ENCODE data around the gene INPP5A.

Gene INPP5A

DNA sequence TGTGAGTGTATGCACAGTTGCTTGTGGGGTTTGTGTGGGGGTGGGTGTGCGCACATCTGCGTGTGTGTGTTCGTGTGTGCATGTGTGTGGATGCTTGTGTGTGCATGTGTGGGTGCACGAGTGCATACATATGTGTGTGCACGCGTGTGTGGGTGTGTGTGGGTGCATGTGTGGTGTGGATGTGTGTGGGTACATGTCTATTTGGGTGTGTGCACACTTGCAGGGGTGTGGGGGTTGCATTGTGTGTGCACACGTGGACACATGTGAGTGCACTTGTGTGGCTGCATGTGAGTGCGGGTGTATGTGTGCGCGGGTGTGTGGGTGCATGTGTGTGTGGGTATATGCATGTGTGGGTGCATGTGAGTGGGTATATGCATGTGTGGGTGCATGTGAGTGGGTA, 174.7 kb downstream of the INPP5A start:
- no peak for DNase-seq

DNA sequence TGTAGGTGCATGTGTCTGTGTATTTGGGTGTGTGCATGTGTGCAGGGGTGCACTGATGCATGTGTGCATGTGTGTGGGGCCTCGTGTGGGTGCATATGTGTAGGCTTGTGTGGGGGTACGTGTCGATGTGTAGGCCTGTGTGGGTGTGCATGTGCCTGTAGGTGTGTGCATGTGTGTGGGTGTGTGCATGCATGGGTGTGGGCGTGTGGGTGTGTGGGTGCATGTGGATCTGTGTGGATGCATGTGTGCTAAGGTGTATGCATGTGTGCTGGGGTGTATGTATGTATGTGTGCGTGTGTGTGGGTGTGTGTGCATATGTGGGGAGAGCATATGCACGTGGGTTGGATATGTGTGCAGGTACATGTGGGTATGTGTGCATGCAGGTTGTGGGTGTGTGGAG, 175.2 kb downstream of the INPP5A start:
- DNase-seq = no peak

DNA sequence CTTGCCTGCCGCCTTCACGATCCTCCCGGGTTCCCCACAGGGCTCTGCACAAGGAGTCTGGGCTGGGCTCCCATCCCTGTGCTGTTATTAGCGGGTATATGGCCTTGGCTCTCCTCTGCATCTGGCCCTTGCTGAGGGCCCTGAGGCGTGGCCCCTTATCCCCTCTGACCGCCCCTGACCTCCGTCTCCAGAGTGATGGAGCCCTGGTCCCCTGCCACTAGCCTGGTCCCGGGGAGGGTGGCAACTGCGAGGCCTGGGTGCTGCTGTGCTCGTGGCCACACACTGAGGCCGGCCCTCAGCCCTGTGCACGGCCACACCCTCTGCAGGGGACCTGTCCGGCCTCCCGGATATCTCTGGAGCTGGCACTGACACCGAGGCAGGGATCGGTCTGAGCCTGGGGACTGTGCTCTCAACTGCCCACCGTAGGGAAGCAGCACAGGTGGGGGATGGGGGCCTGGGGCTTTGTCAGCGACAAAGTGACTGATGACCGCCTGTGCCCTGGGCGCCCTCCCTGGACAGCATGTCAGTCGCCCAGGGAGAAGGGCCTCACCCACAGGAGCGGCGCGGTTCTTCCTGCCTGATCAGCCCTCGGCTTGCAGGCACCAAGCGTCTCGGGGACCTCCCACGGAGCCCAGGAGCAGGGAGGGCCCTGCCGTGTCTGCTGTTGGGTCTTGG, 176.0 kb downstream of the INPP5A start:
- DNase-seq = no peak

DNA sequence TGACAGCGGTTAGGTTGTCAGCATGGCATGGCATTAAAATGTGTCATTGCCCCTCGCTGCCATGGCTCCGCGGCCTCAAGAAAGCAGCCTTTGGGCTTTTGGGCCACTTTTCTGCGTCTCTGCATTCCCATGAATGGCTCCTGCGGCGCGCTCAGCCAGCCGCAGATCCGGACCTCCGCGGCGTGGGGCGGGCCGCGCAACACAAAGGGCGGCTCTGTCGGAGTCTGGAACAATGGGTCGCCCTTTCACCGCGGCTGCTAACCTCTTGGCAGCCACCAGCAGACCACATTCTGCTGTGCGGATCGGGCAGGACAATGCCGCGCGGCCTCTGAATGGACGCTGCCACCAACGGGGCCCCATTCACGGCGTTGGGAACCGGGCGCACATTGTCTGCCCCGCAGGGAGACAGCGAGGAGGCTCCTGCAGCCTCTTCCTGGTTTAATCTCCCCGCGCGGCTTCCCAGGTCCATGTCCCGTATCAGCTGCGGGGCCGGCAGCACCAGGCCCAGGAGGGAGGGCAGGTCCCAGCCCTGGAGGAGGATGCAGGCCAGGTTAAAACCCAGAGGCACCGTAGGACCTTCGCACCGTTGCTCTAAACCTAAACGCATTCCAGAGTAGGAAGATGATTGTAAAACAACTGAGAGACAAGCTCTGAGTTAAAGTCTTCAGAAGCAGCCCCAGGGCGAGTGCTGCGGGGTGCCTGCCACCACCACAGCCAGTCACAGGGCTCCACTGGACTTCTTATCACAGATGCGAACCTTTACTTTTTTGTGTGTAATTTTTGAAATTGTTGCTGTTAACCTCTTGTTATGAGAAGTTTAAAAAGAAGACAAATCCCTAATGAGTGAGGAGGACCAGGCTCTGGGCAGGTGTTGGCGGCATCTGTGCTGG, 176.8 kb downstream of the INPP5A start:
- no peak for DNase-seq

DNA sequence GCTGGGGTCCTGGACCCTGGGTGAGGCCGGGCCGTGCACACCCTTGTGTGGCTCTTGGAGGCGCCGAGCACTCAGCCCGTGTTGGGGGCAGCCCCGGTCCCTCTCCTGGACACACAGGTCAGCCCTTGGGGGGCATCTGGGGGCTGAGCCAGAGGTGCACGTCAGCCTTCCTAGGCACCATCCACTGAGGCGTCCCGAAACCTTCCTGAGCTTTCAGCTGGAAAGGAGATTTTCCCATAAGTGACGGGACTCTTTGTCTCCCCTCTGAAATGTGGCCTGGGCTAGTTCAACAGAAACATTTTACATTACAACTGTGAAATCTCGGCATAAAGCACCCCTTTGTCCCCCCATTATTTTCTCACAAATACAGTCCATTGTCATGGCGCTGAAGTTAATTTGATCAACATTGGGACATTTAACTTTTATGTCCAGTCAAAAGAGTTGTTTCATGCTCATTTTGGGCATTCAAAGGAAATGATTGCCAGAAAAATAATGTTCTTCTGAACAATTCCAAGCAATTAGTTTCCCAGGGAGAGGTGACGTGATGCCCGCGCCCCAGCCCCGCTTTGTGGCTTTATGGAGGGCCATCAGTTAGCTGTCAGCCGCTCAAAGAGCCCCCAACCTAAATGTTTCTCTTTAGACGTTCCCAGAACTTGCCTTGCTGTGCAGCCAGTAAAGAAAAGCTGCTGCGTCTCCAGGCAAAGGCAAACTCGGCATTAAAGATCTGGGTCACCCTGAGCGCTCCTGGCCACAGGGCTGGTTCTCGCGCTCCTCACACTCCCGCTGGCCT, 177.6 kb downstream of the INPP5A start:
- no peak for DNase-seq

DNA sequence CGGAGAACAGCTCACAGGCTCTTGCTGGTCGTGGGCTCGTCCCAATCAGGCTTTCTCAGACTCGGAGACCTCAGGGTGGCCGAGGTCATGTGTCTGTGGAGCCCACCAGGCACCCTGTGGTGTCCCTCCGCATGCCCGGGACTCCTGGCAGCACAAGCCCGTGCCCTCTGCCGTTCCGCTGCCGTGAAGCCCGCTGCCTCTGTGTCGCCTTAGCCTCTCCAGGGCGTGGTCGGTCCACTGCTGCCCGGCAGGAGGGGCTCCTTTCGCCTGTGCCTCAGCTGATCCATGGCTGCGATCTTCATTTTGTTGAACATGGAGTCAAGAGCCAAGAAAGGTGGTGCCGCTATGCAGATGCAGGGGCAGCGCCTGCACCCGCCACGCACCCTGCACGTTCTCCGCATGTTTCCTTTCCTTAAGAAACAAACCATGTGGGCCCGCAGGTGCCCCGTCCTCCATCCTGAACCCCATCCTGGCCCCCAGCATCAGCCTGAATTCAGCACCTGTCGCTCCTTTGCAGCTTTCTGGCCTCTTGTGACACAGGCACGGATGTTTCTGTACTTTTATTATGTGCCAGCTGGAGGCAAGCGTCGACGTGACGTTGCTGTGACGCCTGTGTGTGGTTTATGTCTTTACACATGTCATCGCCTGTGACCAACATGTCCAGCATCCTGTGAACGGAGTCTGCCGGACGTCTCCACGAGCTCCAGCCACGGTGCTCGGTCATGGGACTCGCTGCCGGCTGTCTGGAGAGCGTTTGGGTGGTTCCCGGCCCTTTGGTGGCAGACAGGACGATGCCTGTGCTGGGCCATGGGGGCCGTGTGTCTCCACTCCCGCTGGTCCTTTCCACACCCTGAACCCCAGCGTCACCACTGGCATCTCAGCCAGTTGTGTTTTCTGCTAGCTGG, 178.4 kb downstream of the INPP5A start:
- DNase-seq = no peak

DNA sequence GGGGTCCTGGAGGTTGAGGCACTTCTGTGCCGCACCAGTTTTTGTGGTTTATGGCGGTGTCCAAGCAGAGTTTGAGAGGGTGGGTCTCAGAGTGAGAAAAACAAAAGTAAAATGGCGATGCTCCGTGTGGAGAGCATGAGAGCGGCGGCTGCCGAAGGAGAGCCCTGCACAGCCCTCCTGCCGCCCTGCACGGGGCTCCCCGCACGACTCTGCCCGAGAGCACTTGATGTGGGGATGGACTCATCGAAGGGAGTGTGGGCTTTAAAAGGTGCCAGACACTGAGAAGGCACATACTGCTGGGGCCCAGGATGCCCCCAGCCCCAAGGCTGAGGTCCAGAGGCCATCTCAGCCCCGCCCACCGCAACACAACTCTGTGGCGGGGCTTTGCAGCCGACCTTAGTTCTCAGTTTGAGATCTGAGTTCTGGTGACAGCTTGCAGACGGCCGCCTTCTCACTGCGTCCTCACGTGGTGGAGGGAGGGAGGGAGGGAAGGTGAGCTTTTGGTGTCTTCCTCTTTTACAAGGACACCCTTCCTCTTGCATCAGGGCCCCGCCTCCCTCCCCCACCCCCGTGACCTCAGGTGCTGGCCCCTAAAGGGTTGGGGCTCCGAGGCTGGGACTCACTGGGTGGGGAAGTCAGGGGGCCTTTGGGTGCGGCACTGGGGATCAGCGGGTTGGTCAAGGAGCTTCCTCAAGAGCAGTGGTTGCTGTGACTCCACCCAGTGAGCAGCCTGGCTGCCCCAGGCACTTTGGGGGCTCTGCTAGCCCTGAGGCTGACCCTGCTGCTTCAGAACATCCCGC, 179.3 kb downstream of the INPP5A start:
- DNase-seq = no peak

DNA sequence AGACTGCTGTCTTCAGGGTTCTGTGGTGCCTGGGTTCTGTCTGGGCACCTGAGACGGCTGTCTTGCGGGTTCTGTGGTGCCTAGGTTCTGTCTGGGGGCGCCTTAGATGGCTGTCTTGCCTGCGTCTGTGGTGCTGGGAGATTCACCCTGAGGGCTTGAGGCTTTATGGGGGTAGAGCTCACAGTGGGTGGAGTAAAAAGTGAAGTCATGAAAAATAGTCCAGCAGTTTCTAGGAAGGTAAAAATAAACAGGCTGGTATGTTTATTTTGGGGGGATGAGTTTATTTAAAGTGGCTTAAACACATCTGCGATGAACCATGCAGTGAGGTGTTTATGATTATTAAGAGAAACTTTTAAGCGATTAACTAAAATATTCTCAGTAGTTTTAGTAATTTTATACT, 184.1 kb downstream of the INPP5A start:
- no peak for DNase-seq

DNA sequence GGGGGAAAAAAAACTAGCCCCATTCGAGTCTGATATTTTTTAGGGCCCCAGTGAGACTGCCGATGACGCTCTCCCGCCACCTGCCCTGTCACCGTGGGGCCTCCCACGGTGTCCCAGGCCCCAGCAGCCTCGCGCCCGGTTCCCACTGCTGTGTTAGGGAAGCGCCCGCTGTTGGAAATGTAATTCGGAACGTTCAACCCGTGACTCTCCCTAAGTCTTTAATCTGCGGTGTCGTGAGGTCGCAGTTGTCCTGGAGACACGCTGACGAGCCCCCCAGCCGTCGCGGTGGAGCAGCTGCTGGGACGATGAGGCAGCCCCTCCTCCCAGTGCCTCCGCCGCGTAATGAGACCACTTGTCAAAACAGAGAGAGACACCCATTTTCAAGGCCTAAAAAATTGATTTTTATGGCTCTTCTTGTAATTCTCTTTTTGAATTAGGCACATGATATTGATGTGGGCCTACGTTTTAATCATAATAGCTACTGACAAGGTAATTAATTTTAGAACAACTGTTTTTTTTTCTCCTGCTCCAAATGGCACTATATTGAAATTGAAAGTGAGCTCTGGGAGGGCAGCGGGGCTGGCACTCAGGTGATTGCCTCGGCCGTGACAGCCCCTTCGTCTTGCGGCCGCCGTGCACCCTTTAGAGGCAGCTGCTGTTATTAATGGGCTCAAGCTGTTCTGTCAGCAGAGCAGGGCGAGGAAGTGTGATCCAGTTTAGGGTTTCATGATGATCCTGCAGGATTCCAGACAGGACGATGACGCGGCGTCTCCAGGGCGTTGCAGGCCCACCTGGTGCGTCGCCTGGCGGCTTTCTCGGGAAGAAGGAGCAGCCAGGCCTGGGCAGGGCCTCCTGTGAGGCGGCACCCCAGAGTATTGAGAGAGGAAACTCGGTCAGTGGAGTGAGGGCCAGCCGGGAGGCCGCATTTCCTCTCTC, 185.1 kb downstream of the INPP5A start:
- peak; percentile 25 for DNase-seq

DNA sequence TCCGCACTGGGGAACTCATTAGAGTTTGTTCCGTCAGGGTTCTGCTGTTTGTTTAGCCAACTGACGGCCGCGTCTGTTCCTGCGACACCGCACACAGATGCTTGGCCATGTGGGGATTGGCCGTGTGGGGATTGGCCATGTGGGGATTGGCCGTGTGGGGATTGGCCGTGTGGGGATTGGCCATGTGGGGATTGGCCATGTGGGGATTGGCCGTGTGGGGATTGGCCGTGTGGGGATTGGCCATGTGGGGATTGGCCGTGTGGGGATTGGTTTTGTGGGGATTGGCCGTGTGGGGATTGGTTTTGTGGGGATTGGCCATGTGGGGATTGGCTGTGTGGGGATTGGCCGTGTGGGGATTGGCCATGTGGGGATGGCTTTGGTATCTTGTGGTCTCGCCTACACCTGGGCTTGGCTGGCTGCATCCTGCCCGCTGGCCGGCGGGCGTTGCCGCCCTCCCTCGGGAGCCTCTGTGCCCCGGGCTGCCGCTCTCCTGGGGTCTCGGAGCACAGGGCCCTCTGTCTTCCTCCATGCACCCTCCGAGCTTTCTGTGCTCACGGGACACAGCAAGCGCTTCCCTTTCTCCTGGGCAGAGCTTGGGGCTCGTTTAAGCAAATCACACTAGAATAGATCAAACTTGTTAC, 185.9 kb downstream of the INPP5A start:
- DNase-seq = peak; percentile 25

DNA sequence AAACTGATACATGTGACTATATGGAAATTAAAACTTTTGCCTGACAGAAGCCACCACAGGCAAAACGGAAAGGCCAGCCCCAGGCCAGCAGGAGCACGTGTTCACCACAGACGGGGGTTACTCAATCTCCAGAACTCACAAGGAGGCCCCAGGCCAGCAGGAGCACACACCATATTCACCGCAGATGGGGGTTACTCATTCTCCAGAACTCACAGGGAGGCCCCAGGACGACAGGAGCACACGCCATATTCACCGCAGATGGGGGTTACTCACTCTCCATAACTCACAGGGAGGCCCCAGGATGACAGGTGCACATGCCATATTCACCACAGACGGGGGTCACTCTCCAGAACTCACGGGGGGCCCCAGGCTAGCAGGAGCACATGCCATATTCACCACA, 186.9 kb downstream of the INPP5A start:
- no peak for DNase-seq

DNA sequence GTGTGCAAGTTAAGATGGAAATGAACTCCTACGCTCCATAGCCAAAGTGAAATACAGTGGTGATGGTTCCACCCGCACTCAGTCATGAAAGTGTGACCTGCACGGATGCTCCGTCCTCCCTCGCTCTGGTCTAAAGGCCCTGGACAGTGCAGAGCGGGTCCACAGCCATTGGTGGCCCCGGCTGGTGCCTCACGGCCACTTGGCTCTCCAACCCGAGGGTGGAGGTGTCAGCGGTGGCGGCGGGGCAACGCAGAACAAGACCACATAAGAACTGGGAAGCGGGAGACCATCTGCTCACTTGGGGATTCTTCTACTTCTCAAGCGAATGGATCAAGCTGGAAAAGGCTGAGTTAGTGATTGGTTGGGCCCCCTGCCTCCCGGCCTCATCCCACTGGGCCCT, 187.6 kb downstream of the INPP5A start:
- no peak for DNase-seq

DNA sequence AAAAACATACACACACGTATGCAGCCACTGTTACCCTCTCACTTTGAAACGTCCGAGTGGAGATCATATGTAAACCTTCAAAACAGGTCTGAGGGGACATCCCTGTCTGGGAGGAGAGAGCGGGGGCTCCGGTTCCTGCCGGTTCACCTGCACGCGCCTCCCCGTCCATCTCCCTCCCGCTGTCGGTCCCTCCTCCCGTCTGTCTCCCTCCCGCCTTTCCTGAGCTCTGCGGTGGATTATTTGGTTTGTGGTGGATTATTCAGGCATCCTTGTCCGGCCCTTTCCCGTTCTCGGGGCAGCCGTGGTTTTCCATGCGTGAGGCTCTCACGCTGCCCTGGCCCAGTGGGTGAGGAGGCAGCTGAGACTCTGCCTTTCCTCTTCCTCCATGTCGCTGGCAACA, 188.6 kb downstream of the INPP5A start:
- no peak for DNase-seq

DNA sequence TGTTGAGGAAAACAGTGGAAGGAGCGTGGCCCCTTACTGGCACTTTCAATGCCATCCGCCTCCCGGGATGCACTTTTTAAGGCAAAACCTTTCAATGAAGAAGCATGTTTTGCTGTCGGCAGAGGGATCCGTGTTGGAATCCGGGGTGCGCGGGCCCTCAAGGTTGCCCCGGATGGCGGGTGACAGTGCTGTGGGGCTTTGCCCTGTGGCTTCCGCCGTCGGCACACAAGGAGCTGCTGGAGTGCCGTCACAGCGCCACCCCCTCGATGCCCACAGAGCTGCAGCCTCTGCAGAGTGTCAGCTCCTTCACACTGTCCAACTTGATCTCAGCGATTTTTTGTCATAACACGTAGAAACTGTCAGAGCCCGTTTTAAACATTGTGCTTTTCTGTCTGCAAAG, 189.4 kb downstream of the INPP5A start:
- DNase-seq = no peak

DNA sequence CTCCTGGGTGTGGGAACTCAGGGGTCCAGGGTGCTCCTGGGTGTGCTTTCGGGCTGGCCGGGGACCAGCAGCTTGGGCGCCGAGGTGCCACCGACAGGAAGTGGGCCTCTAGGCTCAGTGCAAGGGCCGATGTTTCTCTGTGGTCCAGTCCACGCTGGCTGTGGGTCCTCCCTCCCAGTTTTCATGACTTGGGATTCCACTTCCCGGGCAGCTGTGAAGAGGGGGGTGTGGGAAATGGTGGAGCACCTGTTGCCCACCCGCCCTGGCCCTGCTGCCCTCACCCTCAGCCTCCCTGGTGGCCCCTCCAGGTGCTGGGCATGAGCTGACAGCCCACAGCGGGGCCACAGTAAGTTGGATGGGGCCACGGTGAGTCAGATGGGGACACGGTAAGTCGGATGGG, 189.8 kb downstream of the INPP5A start:
- DNase-seq = no peak

DNA sequence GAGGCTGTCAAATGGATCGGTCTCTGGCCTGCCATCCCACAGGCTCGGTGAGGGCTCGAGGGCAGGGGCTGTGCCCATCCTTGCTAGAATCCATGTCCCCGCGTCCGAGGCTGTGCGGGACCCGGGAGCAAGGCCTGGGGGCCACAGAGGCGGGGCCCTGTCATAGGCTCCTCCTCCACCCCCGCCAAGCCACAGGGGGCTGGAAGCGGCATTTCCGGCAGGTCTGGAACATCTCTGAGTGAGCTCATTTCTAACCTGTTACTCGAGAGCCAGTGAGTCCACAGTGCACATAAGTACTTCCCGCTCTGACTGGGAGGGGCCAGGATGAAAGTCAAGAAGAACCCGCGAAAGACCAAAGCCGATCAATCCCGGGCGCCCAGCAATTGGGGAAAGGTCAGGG, 190.7 kb downstream of the INPP5A start:
- no peak for DNase-seq

DNA sequence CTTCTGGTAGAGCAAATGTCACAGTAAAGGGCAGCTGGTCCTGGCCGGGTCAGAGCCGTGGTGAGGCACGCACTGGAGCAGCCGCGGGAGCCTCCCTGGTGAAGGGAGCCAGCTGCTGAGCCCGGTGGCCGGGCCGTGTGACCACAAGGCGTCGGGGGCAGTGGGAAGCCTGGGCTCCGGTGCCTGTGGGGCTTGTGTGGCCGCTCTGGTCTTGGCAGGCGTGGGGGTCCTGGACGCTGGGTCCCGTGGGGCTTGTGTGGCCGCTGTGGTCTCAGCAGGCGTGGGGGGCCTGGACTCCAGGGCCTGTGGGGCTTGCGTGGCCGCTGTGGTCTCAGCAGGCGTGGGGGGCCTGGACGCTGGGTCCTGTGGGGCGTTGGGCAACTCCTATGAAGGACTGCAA, 191.2 kb downstream of the INPP5A start:
- DNase-seq = no peak

DNA sequence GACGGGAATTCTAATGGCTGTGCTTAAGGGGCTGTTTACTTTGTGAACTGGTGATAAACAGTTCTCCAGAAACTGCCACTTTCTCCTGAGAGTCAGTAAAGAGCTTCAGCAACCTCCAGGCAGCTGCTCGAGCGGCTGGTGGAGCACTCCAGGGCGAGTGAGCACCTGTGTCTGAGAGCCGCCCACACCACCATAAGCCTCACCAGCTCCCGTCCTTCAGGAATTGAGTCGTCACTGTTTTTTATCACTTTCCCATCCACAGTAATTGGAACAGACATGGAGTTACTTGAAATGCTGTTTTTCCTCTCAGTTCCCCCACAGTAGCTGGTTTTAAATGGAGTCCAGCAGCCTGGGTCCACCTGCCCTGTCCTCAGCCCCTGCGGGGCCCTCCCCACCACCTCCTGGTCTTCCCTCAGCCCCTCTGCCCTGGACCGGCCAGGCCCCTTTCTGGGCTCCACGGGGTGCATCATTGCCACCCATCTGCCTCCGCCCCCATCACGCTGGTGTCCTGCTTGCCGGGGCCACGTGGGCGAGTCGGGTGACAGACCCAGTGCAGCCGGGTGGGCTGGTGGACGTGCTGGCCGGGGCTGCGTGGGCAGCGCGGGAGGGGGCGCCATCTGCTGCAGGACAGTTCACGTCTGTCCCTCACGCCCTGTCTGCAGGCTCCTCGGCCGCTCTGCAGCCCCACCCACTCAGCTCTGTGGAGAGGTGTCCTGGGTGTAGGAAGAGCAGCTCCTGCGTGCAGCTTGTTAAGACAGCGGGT, 192.4 kb downstream of the INPP5A start:
- DNase-seq = no peak

DNA sequence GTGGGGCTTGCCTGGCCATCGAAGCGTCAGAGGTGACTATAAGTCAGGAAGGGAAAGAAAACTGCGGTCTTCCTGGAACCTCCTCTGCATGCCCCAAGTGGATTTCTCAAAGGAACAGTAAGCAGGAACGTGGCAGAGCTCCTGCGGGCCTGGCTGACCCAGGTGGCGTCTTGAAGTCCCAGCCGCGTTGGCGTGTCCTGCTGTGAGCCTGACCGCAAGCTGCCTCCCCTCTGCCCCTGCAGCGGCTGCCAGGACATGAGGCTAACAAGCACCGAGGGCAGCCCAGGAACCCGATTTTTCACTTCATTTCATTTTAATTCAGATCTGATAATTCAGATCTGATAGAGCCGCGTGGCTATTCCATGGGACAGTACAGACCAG, 193.0 kb downstream of the INPP5A start:
- no peak for DNase-seq
